ENCODE results near the gene DCT. TPM values are rescaled to one million over a fixed set of nuclear protein-coding genes. Genes with fewer than 3 reads are reported as not detected.
A peak's percentile ranks its signal among the peaks of the same experiment; 100 is the strongest.
"Not testable (repeated sequence)": the region's sequence is repeated elsewhere in the genome, so short reads cannot be mapped to it uniquely, and the experiment has no call there.

The DCT gene
- total RNA-seq, result 0.55 TPM

DNA sequence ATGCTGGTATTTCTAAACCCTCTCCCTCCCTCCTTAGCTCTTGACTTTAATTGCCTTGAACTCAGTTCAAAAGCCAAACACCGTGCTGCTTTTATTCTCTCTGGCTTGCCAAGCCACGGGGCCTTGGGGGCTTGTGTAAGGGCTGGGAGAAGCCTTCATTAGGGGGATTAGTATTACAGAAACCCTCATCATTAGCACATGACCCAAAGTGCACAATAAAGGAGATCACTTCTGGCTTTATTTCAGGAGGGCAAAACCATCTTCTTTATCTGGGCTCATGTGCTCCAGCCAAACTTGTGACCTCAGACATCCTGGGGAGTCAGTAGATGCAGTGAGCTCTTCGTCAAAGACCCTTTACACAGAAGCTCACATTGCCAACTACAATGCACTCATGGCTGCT lies at the start of gene DCT:
DCT (minus strand) TSS at position 67 of the 400 bp plus-strand sequence. CDS start 427 bp downstream, outside the sequence.
- DNase-seq (ENCODE audit: low spot score), result no peak

GRCh38 chr13:94526956-94527355 lies 47.5 kb upstream of the DCT start:
- DNase-seq (ENCODE audit: low spot score), result not testable (repeated sequence)

DNA sequence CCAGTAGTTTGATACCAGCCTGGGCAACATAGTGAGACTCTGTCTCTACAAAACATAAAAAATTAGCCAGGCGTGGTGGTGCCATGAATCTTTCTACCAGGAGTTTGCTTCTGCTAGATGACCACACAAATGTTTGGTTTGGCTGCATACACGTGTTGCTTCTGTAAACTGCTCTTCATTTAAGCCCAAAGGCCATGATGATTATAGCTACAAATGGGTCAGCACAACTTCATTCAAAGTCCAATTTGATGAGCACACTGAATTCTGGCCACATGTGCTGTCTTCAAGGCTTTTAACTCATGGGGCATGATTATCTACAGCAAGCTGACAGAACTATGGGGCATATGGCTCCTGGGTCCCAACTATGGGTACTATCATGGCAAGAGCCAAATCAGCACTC lies 46.3 kb upstream of the DCT start:
- no peak for DNase-seq (ENCODE audit: low spot score)

GRCh38 chr13:94524407-94524806 lies 44.9 kb upstream of the DCT start:
- no peak for DNase-seq (ENCODE audit: low spot score)

DNA sequence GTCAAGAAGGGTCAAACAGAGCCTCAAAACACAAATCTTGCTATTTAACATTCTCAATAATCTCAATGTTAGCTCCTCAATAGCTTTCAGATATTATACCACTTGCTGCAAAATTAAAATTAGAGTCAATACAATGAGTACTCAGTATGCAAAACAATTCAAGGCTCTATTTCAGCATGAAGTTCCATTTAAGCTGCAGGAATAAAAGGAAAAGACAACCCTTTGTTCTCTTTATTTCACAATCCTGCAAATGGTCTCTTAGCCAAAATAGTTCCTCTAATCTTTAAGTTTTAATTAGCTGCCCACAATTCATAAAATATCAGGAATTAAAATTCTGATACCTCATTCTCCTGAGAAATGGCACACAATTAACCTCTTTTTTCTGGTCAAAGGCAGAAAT lies 40.5 kb upstream of the DCT start:
- no peak for DNase-seq (ENCODE audit: low spot score)

DNA sequence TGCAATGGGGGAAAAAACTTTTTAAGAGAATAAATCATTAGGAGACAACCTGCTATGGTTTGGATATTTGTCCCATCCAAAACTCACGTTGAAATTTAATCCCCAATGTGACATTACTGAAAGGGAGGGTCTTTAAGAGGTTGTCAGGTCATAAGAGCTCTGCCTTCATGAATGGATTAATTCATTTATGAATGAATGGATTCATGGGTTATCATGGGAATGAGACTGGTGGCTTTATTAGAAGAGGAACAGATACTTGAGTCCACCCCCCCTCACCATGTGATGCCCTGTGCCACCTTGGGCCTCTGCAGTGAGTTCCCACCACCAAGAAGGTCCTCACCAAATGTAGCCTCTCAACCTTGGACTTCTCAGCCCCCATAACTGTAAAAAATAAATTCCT lies 37.0 kb upstream of the DCT start:
- DNase-seq (ENCODE audit: low spot score), result no peak

GRCh38 chr13:94515911-94516310 lies 36.4 kb upstream of the DCT start:
- DNase-seq (ENCODE audit: low spot score), result no peak

- no peak for DNase-seq (ENCODE audit: low spot score)
These were observed 35.9 kb upstream of the DCT start for GRCh38 chr13:94515374-94515773.

DNA sequence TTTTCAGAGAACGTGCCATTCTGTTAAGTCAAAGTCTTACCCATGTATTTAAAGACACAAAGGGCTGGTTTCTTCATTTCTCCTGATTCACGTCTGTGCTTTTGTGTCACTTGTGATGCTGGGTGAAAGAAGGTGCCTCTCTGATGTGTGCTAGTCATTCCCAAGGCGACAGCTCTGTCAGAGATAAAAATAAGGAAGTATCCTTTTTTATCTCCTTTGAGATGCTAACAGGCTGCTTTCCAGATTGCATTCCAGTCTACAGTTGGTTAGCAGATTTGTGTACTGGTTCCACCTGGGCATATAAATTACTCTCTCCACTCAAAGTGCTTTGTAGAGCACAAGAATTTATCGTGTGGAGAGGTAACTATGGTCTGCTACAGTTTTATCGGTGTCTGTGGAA lies 33.5 kb upstream of the DCT start:
- DNase-seq (ENCODE audit: low spot score), result no peak

GRCh38 chr13:94505730-94506129 lies 26.2 kb upstream of the DCT start:
- no peak for DNase-seq (ENCODE audit: low spot score)

- no peak for DNase-seq (ENCODE audit: low spot score)
These were observed 24.4 kb upstream of the DCT start for GRCh38 chr13:94503851-94504250.

- DNase-seq (ENCODE audit: low spot score), result not testable (repeated sequence)
These were observed 19.3 kb upstream of the DCT start for GRCh38 chr13:94498831-94499230.

DNA sequence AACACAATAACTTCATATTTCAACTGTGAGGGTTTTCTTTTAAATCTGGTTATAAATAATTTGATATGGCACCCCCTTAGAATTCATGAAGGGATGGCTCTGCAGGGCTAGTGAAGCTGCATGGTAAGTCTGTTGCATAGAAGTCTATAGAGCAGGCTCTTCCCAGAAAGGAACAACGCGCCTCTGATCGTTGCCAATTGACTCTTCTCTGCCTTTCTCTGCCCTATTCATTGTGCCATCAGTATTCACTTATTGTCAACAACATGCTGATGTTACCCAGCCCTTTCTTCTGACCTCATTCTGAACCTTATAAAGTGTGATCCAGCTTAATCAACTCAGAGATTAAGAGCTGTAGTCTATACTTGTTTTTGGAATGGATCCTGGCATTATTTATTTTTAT lies 16.3 kb upstream of the DCT start:
- DNase-seq (ENCODE audit: low spot score), result no peak

DNA sequence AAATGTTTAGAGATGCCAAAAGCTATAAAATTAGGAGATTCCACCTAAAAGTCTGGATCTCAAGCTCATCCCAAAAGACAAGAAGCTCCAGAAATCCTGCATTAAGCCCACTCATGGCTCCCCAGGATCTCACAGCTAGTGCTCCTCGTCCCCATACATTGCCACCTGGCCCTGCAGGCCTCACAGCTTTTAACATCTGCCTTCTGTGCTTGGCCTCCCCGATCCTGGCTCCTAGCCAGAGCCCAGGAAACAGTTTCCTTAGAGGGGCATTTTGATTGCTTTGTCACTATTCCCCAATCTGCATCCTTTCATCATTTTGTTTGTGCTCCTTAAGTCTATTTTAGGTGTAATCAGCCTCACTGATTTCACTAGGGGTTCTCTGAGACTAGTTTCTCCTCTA lies 14.5 kb upstream of the DCT start:
- no peak for DNase-seq (ENCODE audit: low spot score)

GRCh38 chr13:94487043-94487442 lies 7.6 kb upstream of the DCT start:
- DNase-seq (ENCODE audit: low spot score), result no peak

DNA sequence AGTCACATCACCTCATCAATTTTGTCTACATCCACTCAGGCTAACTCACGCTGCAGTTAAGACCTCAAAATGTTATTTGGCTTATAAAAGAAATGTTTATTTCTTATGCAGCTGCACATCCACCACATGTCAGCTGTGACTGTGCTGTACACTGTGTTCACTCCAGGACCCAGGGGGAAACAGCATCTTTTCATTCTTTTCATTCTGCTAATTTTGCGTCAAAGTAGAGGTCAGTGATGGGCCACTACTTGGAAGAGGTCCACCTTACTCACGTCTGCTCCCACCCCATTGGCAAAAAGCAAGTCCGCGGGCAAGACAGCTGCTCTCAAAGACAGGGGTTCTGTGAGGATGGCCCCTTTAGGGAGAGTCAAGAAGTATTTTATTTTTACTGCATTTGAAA lies 4.5 kb upstream of the DCT start:
- no peak for DNase-seq (ENCODE audit: low spot score)

- peak; percentile 25 for DNase-seq (ENCODE audit: low spot score)
These were observed 2.5 kb upstream of the DCT start for GRCh38 chr13:94481941-94482340.

GRCh38 chr13:94480672-94481145 lies 1.2 kb upstream of the DCT start:
- no peak for DNase-seq (ENCODE audit: low spot score)

- DNase-seq (ENCODE audit: low spot score), result no peak
These were observed 569 bp downstream of the DCT start for GRCh38 chr13:94478913-94479312.

- DNase-seq (ENCODE audit: low spot score), result no peak
These were observed 9.4 kb downstream of the DCT start for GRCh38 chr13:94470126-94470525.

DNA sequence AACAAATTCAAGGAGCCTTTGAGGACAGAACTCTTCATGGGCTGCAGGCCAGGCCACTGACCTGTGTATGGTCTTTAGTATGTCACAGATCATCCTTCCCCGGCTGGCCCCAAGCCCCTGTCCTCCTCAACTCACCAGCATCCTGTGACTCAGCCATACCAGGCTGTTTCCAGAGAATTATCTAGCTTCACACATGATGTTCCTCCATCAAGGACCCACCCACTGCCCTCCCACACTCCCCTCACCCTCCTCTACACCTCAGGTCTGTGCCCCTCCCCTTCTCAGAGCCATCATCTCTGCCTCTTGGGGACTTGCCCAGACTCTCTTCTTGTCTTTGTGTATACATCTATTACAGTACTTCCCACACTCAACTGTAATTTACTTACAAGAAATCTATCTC lies 14.7 kb downstream of the DCT start:
- no peak for DNase-seq (ENCODE audit: low spot score)

DNA sequence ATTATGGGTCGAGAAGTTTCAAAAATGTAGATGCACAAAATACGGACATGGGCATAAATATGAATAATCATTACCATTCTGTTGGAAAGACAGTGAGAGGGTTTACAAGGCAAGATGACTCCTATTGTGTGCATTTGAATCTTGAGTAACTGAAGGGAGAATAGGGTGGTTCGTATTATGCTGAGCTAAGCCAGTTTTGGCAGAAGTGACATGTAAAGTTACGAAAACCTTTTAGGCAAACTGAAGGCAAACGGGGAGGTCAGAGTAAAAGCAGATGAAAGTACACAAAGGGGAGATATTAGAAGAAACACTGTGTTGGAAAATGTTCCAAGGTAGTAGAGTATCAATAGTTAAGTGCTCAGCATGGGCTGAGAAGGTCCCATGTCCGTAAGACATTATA lies 16.8 kb downstream of the DCT start:
- DNase-seq (ENCODE audit: low spot score), result no peak

DNA sequence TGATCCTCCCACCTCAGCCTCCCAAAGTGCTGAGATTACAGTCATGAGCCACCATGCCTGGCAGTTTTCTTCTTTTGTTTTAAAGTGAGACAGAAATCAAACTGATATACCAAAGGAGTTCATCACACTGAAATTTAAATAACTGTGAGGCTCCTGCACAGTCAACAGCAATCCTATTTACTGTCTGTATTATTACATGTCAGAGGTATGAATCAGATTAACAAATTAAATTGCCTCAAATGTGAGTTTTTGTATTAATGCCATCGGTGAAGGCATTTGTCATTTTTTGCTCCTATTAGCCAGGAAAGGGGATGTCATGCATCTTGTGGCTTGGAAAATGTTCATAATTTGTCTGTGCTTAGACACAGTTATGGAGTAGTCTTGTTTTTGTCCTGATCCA lies 20.4 kb downstream of the DCT start:
- DNase-seq (ENCODE audit: low spot score), result no peak

DNA sequence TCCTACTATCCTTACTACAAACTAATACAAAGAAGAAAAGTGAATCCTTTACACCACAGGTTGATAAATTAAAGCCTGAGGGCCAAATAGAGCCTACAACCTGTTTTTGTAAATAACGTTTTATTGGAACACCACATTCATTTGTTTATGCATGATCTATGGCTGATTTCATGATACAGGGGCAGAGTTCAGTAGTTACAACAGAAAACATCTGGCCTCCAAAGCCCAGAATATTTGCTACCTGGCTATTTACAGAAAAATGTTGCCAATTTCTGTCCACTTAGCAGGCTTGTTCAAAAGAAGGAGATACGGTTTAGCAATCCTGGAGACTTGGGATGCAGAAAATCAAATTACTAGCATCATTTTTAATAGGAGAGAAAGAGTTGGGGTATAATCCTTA lies 24.1 kb downstream of the DCT start:
- no peak for DNase-seq (ENCODE audit: low spot score)

DNA sequence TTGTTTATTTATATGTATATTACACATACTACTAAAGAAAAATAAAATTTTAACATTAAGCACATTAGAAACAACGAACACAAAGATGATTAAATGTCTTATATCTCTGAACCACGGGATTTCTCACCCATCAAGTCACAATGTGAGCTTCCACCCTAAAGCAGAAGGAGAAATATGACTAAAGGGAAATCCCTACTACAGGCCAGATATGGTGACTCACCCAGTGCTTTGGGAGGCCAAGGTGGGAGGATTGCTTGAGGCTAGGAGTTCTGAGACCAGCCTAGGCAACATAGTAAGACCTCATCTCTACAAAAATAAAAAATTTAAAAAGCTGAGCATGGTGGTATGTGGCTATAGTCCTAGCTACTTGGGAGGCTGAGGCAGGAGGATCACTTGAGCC lies 24.6 kb downstream of the DCT start:
- DNase-seq (ENCODE audit: low spot score), result no peak
